H1 (cell line): Measurements from ENCODE around the gene CAMK2N2. TPM values are rescaled to one million over a fixed set of nuclear protein-coding genes. Genes with fewer than 3 reads are reported as not detected.

Experiments
- CTCF ChIA-PET: fragments of 300-600 bp; sonication (Branson Sonifier 250); formaldehyde crosslinking; loops from one replicate; lab custom pipeline; 2021; ENCODE audit not compliant: partially characterized antibody; lab: Charles Lee
- POLR2A ChIA-PET: fragments of 300-600 bp; sonication (Branson Sonifier 250); formaldehyde crosslinking; loops from one replicate; lab custom pipeline; 2021; ENCODE audit warnings: inconsistent platforms; ENCODE audit not compliant: partially characterized antibody; lab: Charles Lee
- DNase-seq, 2 experiments: peaks; one replicate each; pipeline versions ENCODE4 v3.0.0 to v3.0.0-alpha.2; 2010 to 2022; ENCODE audit warnings: low spot score in 2 of 2, low read depth in 1 of 2, mixed read lengths in 1 of 2
- FAIRE-seq: peaks from 2 replicates; lab custom pipeline; 2011; peaks lifted over from hg19 to GRCh38; lab: Jason Lieb, UNC
- H2AFZ ChIP-seq: 2 replicates; pipeline ENCODE4 v1.8.1; 2012; ENCODE audit warnings: low read length, inconsistent platforms
- H2AK5ac ChIP-seq: 2 replicates; pipeline ENCODE4 v1.6.1; 2013; ENCODE audit warnings: low read depth, low read length
- H2BK120ac ChIP-seq: replicated peaks from 2 replicates; pipeline ENCODE3; 2013; ENCODE audit warnings: low read depth, low read length, inconsistent platforms
- H2BK12ac ChIP-seq: 2 replicates; pipeline ENCODE4 v1.6.1; 2013; ENCODE audit warnings: low read depth, low read length
- H2BK15ac ChIP-seq: 2 replicates; pipeline ENCODE4 v1.6.1; 2013; ENCODE audit warnings: low read length
- H2BK20ac ChIP-seq: 2 replicates; pipeline ENCODE4 v1.6.1; 2013; ENCODE audit warnings: low read length
- H2BK5ac ChIP-seq: 2 replicates; pipeline ENCODE4 v1.6.1; 2013; ENCODE audit warnings: low read depth, low read length
- H3K14ac ChIP-seq: 2 replicates; pipeline ENCODE4 v1.6.1; 2013; ENCODE audit warnings: inconsistent platforms; ENCODE audit not compliant: insufficient read length
- H3K18ac ChIP-seq: 2 replicates; pipeline ENCODE4 v1.6.1; 2013; ENCODE audit warnings: low read length; ENCODE audit errors: extremely low read depth
- H3K23ac ChIP-seq: 2 replicates; pipeline ENCODE4 v1.6.1; 2013; ENCODE audit warnings: inconsistent platforms; ENCODE audit not compliant: insufficient read length
- H3K23me2 ChIP-seq: 2 replicates; pipeline ENCODE4 v1.6.1; 2013; ENCODE audit warnings: low read depth, low read length
- H3K27ac ChIP-seq: 2 replicates; pipeline ENCODE4 v1.6.1; 2011; ENCODE audit warnings: low read depth, low read length, inconsistent platforms
- H3K27me3 ChIP-seq, 4 experiments: replicated peaks in 1 of 4; 1 replicate in 1 of 4; 2 replicates in 3 of 4; pipeline versions ENCODE4 v1.6.1 to v1.8.1; 2011 to 2013; ENCODE audit warnings: low read length in 3 of 4, mild to moderate bottlenecking in 3 of 4, inconsistent platforms in 2 of 4, mixed read lengths in 2 of 4, moderate library complexity in 1 of 4; ENCODE audit not compliant: control insufficient read depth in 3 of 4, insufficient read depth in 3 of 4; ENCODE audit errors: extremely low read depth in 1 of 4
- H3K36me3 ChIP-seq, 4 experiments: 2 replicates each; pipeline versions ENCODE4 v1.6.1 to v1.8.1; 2011 to 2013; ENCODE audit warnings: mild to moderate bottlenecking in 4 of 4, low read length in 3 of 4, moderate library complexity in 2 of 4, control low read depth in 1 of 4, inconsistent platforms in 1 of 4; ENCODE audit not compliant: insufficient read depth in 4 of 4, control insufficient read depth in 2 of 4
- H3K4ac ChIP-seq: replicated peaks from 2 replicates; pipeline ENCODE3; 2013; ENCODE audit warnings: low read length, low read depth, mixed read lengths, inconsistent platforms; ENCODE audit not compliant: insufficient read length
- H3K4me1 ChIP-seq, 4 experiments: replicated peaks in 1 of 4; 1 replicate in 1 of 4; 2 replicates in 3 of 4; pipeline versions ENCODE4 v1.6.1 to v1.8.1; 2011 to 2013; ENCODE audit warnings: low read length in 3 of 4, inconsistent platforms in 2 of 4, mixed read lengths in 1 of 4; ENCODE audit not compliant: insufficient read depth in 4 of 4, control insufficient read depth in 3 of 4
- H3K4me2 ChIP-seq, 2 experiments: 2 replicates each; pipeline versions ENCODE4 v1.6.1 to v1.8.1; 2011 to 2013; ENCODE audit warnings: low read depth in 2 of 2, low read length in 2 of 2, control low read depth in 1 of 2, inconsistent platforms in 1 of 2, mild to moderate bottlenecking in 1 of 2; ENCODE audit not compliant: insufficient read depth in 1 of 2
- H3K4me3 ChIP-seq, 4 experiments: fragments of 200-600, 300-600 bp in 1 of 4; sonication (generic), shearing (Covaris generic), sonication (Bioruptor Twin) in 1 of 4; 2 replicates each; pipeline versions ENCODE4 v1.5.1 to v1.8.1; 2011 to 2016; ENCODE audit warnings: low read length in 4 of 4, low read depth in 3 of 4, control low read depth in 2 of 4, inconsistent platforms in 2 of 4, mild to moderate bottlenecking in 2 of 4, mixed read lengths in 1 of 4, moderate library complexity in 1 of 4; ENCODE audit not compliant: insufficient read depth in 2 of 4; ENCODE audit errors: extremely low read depth in 1 of 4
- H3K56ac ChIP-seq: replicated peaks from 2 replicates; pipeline ENCODE3; 2013; ENCODE audit warnings: low read depth, mild to moderate bottlenecking, mixed read lengths, low read length, inconsistent platforms; ENCODE audit not compliant: insufficient read length
- H3K79me1 ChIP-seq: 2 replicates; pipeline ENCODE4 v1.6.1; 2013; ENCODE audit warnings: low read depth, low read length, control low read depth
- H3K79me2 ChIP-seq, 2 experiments: 2 replicates each; pipeline versions ENCODE4 v1.6.1 to v1.8.1; 2012 to 2013; ENCODE audit warnings: low read length in 2 of 2, mild to moderate bottlenecking in 2 of 2, inconsistent platforms in 1 of 2; ENCODE audit not compliant: insufficient read depth in 2 of 2, control insufficient read depth in 1 of 2
- H3K9ac ChIP-seq, 4 experiments: replicated peaks in 1 of 4; 1 replicate in 1 of 4; 2 replicates in 3 of 4; pipeline versions ENCODE4 v1.6.1 to v1.8.1; 2011 to 2013; ENCODE audit warnings: low read depth in 3 of 4, low read length in 3 of 4, control low read depth in 2 of 4, mild to moderate bottlenecking in 2 of 4, moderate library complexity in 2 of 4, inconsistent platforms in 1 of 4; ENCODE audit errors: extremely low read depth in 1 of 4
- H3K9me3 ChIP-seq, 2 experiments: 2 replicates each; pipeline versions ENCODE4 v1.6.1 to v1.8.1; 2012 to 2013; ENCODE audit warnings: mild to moderate bottlenecking in 2 of 2, moderate library complexity in 2 of 2, control low read depth in 1 of 2, inconsistent platforms in 1 of 2, low read depth in 1 of 2, low read length in 1 of 2, mixed read lengths in 1 of 2; ENCODE audit not compliant: insufficient read depth in 2 of 2
- H4K20me1 ChIP-seq, 2 experiments: replicated peaks in 1 of 2; 2 replicates each; pipeline versions ENCODE3 to v1.8.1; 2011 to 2013; ENCODE audit warnings: inconsistent platforms in 2 of 2, low read length in 2 of 2, mild to moderate bottlenecking in 1 of 2; ENCODE audit not compliant: insufficient read depth in 2 of 2, control insufficient read depth in 1 of 2
- H4K5ac ChIP-seq: 2 replicates; pipeline ENCODE4 v1.6.1; 2013; ENCODE audit warnings: low read length, low read depth, mixed read lengths, inconsistent platforms; ENCODE audit not compliant: insufficient read length
- H4K8ac ChIP-seq: 2 replicates; pipeline ENCODE4 v1.8.0; 2013; ENCODE audit warnings: mild to moderate bottlenecking, moderate library complexity, low read length, inconsistent platforms; ENCODE audit not compliant: insufficient read depth; ENCODE audit errors: extremely low read depth
- H4K91ac ChIP-seq: replicated peaks from 2 replicates; pipeline ENCODE3; 2013; ENCODE audit warnings: low read length, mixed read lengths, inconsistent platforms; ENCODE audit not compliant: insufficient read length
- BACH1 ChIP-seq: IDR thresholded peaks from 2 replicates; pipeline ENCODE4 v1.6.1; 2012; ENCODE audit warnings: low read length, improper control_type of control experiment
- CBX5 ChIP-seq: fragments of 300-800, 300-1000 bp; sonication (generic); IDR thresholded peaks from 2 replicates; pipeline ENCODE4 v1.7.1; 2016; ENCODE audit warnings: antibody characterized with exemption, low read length, low read depth
- CHD1 ChIP-seq: IDR thresholded peaks from 2 replicates; pipeline ENCODE4 v1.6.1; 2012; ENCODE audit warnings: low read depth, low read length, improper control_type of control experiment
- FOSL1 ChIP-seq: IDR thresholded peaks from 2 replicates; pipeline ENCODE4 v1.6.1; 2011; ENCODE audit warnings: mild to moderate bottlenecking, low read depth, low read length, moderate library complexity; ENCODE audit not compliant: insufficient read depth
- GTF2F1 ChIP-seq: IDR thresholded peaks from 2 replicates; pipeline ENCODE4 v1.6.1; 2012; ENCODE audit warnings: low read depth, low read length, improper control_type of control experiment, borderline replicate concordance
- HDAC6 ChIP-seq: IDR thresholded peaks from one replicate; pipeline ENCODE4 v1.7.1; 2012; ENCODE audit warnings: low read depth, mild to moderate bottlenecking, inconsistent platforms, low read length, moderate library complexity
- KDM4A ChIP-seq: IDR thresholded peaks from one replicate; pipeline ENCODE4 v1.7.1; 2012; ENCODE audit warnings: low read depth, mild to moderate bottlenecking, moderate library complexity, low read length, inconsistent platforms; ENCODE audit not compliant: severe bottlenecking
- RAD21 ChIP-seq, 2 experiments: IDR thresholded peaks in 1 of 2; conservative IDR thresholded peaks in 1 of 2; 2 replicates each; pipeline ENCODE4 v1.6.1; 2011; ENCODE audit warnings: low read depth in 2 of 2, low read length in 2 of 2, improper control_type of control experiment in 1 of 2, inconsistent platforms in 1 of 2, mild to moderate bottlenecking in 1 of 2, moderate library complexity in 1 of 2
- RBBP5 ChIP-seq: IDR thresholded peaks from 2 replicates; pipeline ENCODE4 v1.7.1; 2012; ENCODE audit warnings: low read depth, mild to moderate bottlenecking, inconsistent platforms, low read length, moderate library complexity, borderline replicate concordance
- SP1 ChIP-seq: IDR thresholded peaks from 2 replicates; pipeline ENCODE4 v1.6.1; 2011; ENCODE audit warnings: low read depth, low read length
- TBP ChIP-seq: IDR thresholded peaks from 2 replicates; pipeline ENCODE4 v1.6.1; 2011; ENCODE audit warnings: low read depth, low read length, improper control_type of control experiment
- YY1 ChIP-seq: IDR thresholded peaks from 2 replicates; pipeline ENCODE4 v1.6.1; 2011; ENCODE audit warnings: low read depth, mild to moderate bottlenecking, low read length
- ZNF274 ChIP-seq: IDR thresholded peaks from 2 replicates; pipeline ENCODE4 v1.7.0; 2012; ENCODE audit warnings: low read length, borderline replicate concordance; ENCODE audit errors: extremely low read depth
- WGBS, 2 experiments: shearing (Covaris generic) in 1 of 2; methylation state at CpG; one replicate each; pipeline versions ENCODE4 v1.1.6 to v1.1.7; 2013 to 2015; ENCODE audit warnings: low lambda C conversion rate in 2 of 2, mixed read lengths in 2 of 2, inconsistent platforms in 1 of 2, low coverage in 1 of 2, missing lambda C conversion rate in 1 of 2; ENCODE audit not compliant: insufficient replicate concordance in 2 of 2, insufficient coverage in 1 of 2, insufficient read length in 1 of 2; ENCODE audit errors: extremely low coverage in 1 of 2, missing lambda C conversion rate in 1 of 2; 5-methylcytosine and 5-hydroxymethylcytosine counted together
- polyA plus RNA-seq, 7 experiments: library from polyadenylated mRNA; depleted of rRNA in 3 of 7; stranded (reverse) in 5 of 7; unstranded in 2 of 7; fragments of >200 nt in 5 of 7; fragments of 200-250 nt in 2 of 7; gene quantifications; 1 replicate in 5 of 7; 2 replicates in 1 of 7; 4 replicates in 1 of 7; pipeline versions ENCODE4 v1.2.1 to v1.2.3, GENCODE V29; 2011 to 2013; ENCODE audit warnings: missing spikeins in 2 of 7, mixed read lengths in 2 of 7
- total RNA-seq: library from RNA; stranded (reverse); fragmentation: NEBNext Ultra II Directional; extraction: Animal tissue kit (Norgen Biotek cat#: 25700); gene quantifications from 2 replicates; pipeline ENCODE4 v1.2.1, GENCODE V29; 2021

CAMK2N2 gene
- total and polyA plus RNA-seq, 2 of the 8 experiments (the other 6 are each of a cell fraction or from before 2014, with no cell fraction given) = 4.0 to 17.7 TPM

- H3K4me2 ChIP-seq = no peak overlapping the region
- peaks cover 0 to under 1% (median 0%) of the 10 kb centered on the region in 4 experiments; a peak in 1 of 7 replicates for H3K4me1 ChIP-seq
- H4K91ac ChIP-seq = no peak overlapping the region
- H3K4me3 ChIP-seq = no peak overlapping the region
- H2BK12ac ChIP-seq = no peak overlapping the region
- H3K23me2 ChIP-seq = no peaks in the 10 kb centered on the region; the same call in 1 of the 2 replicates
- H3K27ac ChIP-seq = no peak overlapping the region
- H3K56ac ChIP-seq = no peak overlapping the region
- ChIA-PET CTCF (interaction anchor here (0.7 to 8.9 kb wide), 5 partner anchors 8 to 1483 kb away, joined by 3 to 183 read pairs (median 8); partner anchors contain the start of genes EEF1AKMT4 and VWA5B2), POLR2A (interaction anchor here (1.4 to 1.7 kb wide), 2 partner anchors 10 to 14 kb away, joined by 5 to 8 read pairs; partner anchors contain the start of gene EEF1AKMT4)
- H2BK15ac ChIP-seq = no peak overlapping the region
- peaks cover 10 to 11% of the 10 kb centered on the region in 2 experiments for H4K20me1 ChIP-seq
- DNase-seq = no peak
- no peaks in the 10 kb centered on the region for H3K79me2 ChIP-seq
- H4K8ac ChIP-seq = no peak overlapping the region
- no peaks in the 10 kb centered on the region for H3K79me1 ChIP-seq
- no peak overlapping the region for H2BK5ac ChIP-seq
- no peak overlapping the region for H3K4ac ChIP-seq
- H3K27me3 ChIP-seq = peaks cover 10 to 26% (median 21%) of the 10 kb centered on the region in 4 experiments
- H3K14ac ChIP-seq = no peak overlapping the region
- no peak overlapping the region for H3K23ac ChIP-seq
- no peak overlapping the region for H2BK20ac ChIP-seq
- no peak overlapping the region for H2BK120ac ChIP-seq
- no peak overlapping the region; a peak in 1 of 7 replicates for H3K9ac ChIP-seq
- H3K36me3 ChIP-seq = no peaks in the 10 kb centered on the region
- no peak overlapping the region for H4K5ac ChIP-seq
- H3K18ac ChIP-seq = no peak overlapping the region
- 80% methylated on average over 14 of the region's 14 CpGs; no CpG with 5 or more reads in 1 of the 2 experiments for WGBS, 2 experiments
- H2AK5ac ChIP-seq = no peak overlapping the region
- H3K9me3 ChIP-seq = no peaks in the 10 kb centered on the region
- no peak for FAIRE-seq
- no peak overlapping the region for H2AFZ ChIP-seq
- TF ChIP-seq HDAC6 (no peak), YY1 (no peak), ZNF274 (no peak), SP1 (no peak), TBP (no peak), KDM4A (no peak), FOSL1 (no peak), RBBP5 (no peak), RAD21 (IDR thresholded peaks at IDR 0.05 in 1 of 2, conservative IDR thresholded peaks at IDR 0.05 in 1 of 2; ENCODE audit: low read depth in 2 of 2, low read length in 2 of 2) (no peak), CBX5 (no peak), CHD1 (no peak), GTF2F1 (no peak), BACH1 (no peak)
Observed at GRCh38 chr3:184236033-184236410, 25.3 kb downstream of the CAMK2N2 start.
